Measurements from ENCODE around the gene ZNF853. TPM values are rescaled to one million over a fixed set of nuclear protein-coding genes. Genes with fewer than 3 reads are reported as not detected.
A peak's percentile ranks its signal among the peaks of the same experiment; 100 is the strongest.
"Not testable (repeated sequence)": the region's sequence is repeated elsewhere in the genome, so short reads cannot be mapped to it uniquely, and the experiment has no call there.

The ZNF853 gene
- total RNA-seq, 2 experiments from 2014 or later: 4.7 to 4.9 TPM

GRCh38 chr7:6585746-6586432, 29.5 kb upstream of the ZNF853 start:
- peaks cover 24% of the 10 kb centered on the region for H3K4me1 Mint-ChIP-seq
- DNase-seq; H3K27me3 Mint-ChIP-seq; POLR2A ChIA-PET; H3K27ac Mint-ChIP-seq; ATAC-seq (ENCODE audit: low read depth); H3K4me3 Mint-ChIP-seq; H3K9me3 Mint-ChIP-seq: not testable (repeated sequence)
- H3K36me3 Mint-ChIP-seq: peaks cover 38% of the 10 kb centered on the region

- ATAC-seq (ENCODE audit: low read depth): no peak
- no peak for DNase-seq
- peaks cover 31% of the 10 kb centered on the region for H3K36me3 Mint-ChIP-seq
- peak overlapping the region; percentile 25 for H3K4me3 Mint-ChIP-seq
- no peaks in the 10 kb centered on the region for H3K27me3 Mint-ChIP-seq
- POLR2A ChIA-PET: no interaction called here
- peaks cover 14% of the 10 kb centered on the region for H3K4me1 Mint-ChIP-seq
- no peak overlapping the region for H3K27ac Mint-ChIP-seq
- no peaks in the 10 kb centered on the region for H3K9me3 Mint-ChIP-seq
These were observed 26.8 kb upstream of the ZNF853 start for GRCh38 chr7:6588566-6588965.

GRCh38 chr7:6589151-6589828, 26.1 kb upstream of the ZNF853 start:
- ATAC-seq (ENCODE audit: low read depth) (no peak), DNase-seq (no peak)
- Mint-ChIP-seq H3K36me3 (peaks cover 29% of the 10 kb centered on the region), H3K27me3 (no peaks in the 10 kb centered on the region), H3K27ac (peak overlapping the region; percentile 82), H3K4me3 (peak overlapping the region; percentile 71), H3K4me1 (peaks cover 14% of the 10 kb centered on the region), H3K9me3 (no peaks in the 10 kb centered on the region)
- POLR2A ChIA-PET: interaction anchor here (1.0 to 1.8 kb wide), 7 partner anchors 8 to 49 kb away, joined by 3 to 8 read pairs (median 6); partner anchors contain the start of gene ZNF316

- peak within 1 kb of the TSS; percentile 94 for H3K27ac Mint-ChIP-seq
- POLR2A ChIA-PET: interaction anchor here (0.7 to 1.8 kb wide), 8 partner anchors 9 to 136 kb away, joined by 3 to 8 read pairs (median 4); partner anchors contain the start of gene ZNF316
- H3K27me3 Mint-ChIP-seq: no peaks in the 10 kb centered on the region
- H3K4me3 Mint-ChIP-seq: peak within 1 kb of the TSS; percentile 99
- H3K36me3 Mint-ChIP-seq: peaks cover 27% of the 10 kb centered on the region
- peak; percentile 90 for ATAC-seq (ENCODE audit: low read depth)
- H3K4me1 Mint-ChIP-seq: peaks cover 14% of the 10 kb centered on the region
- peak; percentile 95 for DNase-seq
- H3K9me3 Mint-ChIP-seq: no peaks in the 10 kb centered on the region
These were observed 25.4 kb upstream of the ZNF853 start, which contains the start of gene INTS15 for GRCh38 chr7:6589829-6590644. Gene INTS15, plus strand, starts transcription at chr7:6590021. Its CDS starts 263 bp downstream, at chr7:6590284.

- Mint-ChIP-seq H3K36me3 (peaks cover 26% of the 10 kb centered on the region), H3K27me3 (no peaks in the 10 kb centered on the region), H3K4me3 (peak overlapping the region; percentile 99), H3K27ac (peak overlapping the region; percentile 94), H3K4me1 (peaks cover 14% of the 10 kb centered on the region), H3K9me3 (no peaks in the 10 kb centered on the region)
- no peak for DNase-seq
- ATAC-seq (ENCODE audit: low read depth): no peak
- POLR2A ChIA-PET: interaction anchor here (0.6 to 1.8 kb wide), 8 partner anchors 10 to 165 kb away, joined by 3 to 8 read pairs (median 3); partner anchors contain the start of gene ZNF316
These were observed 24.7 kb upstream of the ZNF853 start for GRCh38 chr7:6590645-6591110.

GRCh38 chr7:6600093-6600492, 15.3 kb upstream of the ZNF853 start:
- no peaks in the 10 kb centered on the region for H3K9me3 Mint-ChIP-seq

GRCh38 chr7:6604458-6604857, 11.0 kb upstream of the ZNF853 start:
- Mint-ChIP-seq H3K36me3 (peaks cover 6% of the 10 kb centered on the region), H3K4me3 (no peak overlapping the region), H3K27ac (no peak overlapping the region), H3K9me3 (no peaks in the 10 kb centered on the region), H3K4me1 (peaks cover 2% of the 10 kb centered on the region), H3K27me3 (no peaks in the 10 kb centered on the region)
- DNase-seq (no peak), ATAC-seq (ENCODE audit: low read depth) (no peak)
- POLR2A ChIA-PET: no interaction called here

More at GRCh38 chr7:6600093-6600492, 15.3 kb upstream of the ZNF853 start:
- no peaks in the 10 kb centered on the region for H3K27me3 Mint-ChIP-seq
- DNase-seq: no peak
- POLR2A ChIA-PET: interaction anchor here (1.7 to 2.4 kb wide), 2 partner anchors 10 to 39 kb away, joined by 5 to 8 read pairs; partner anchors contain the start of gene INTS15
- peaks cover 2% of the 10 kb centered on the region for H3K4me1 Mint-ChIP-seq
- no peak for ATAC-seq (ENCODE audit: low read depth)
- peaks cover 21% of the 10 kb centered on the region for H3K36me3 Mint-ChIP-seq
- no peak overlapping the region for H3K4me3 Mint-ChIP-seq
- no peak overlapping the region for H3K27ac Mint-ChIP-seq

- ATAC-seq (ENCODE audit: low read depth): no peak
- H3K4me1 Mint-ChIP-seq: peaks cover 2% of the 10 kb centered on the region
- POLR2A ChIA-PET: no interaction called here
- no peaks in the 10 kb centered on the region for H3K27me3 Mint-ChIP-seq
- no peak for DNase-seq
- H3K27ac Mint-ChIP-seq: no peak overlapping the region
- no peak overlapping the region for H3K4me3 Mint-ChIP-seq
- peaks cover 4% of the 10 kb centered on the region for H3K36me3 Mint-ChIP-seq
- no peaks in the 10 kb centered on the region for H3K9me3 Mint-ChIP-seq
These were observed 8.4 kb upstream of the ZNF853 start for GRCh38 chr7:6606866-6607583.

GRCh38 chr7:6607651-6608051, 7.8 kb upstream of the ZNF853 start:
- DNase-seq (no peak), ATAC-seq (ENCODE audit: low read depth) (no peak)
- Mint-ChIP-seq H3K9me3 (no peaks in the 10 kb centered on the region), H3K4me1 (no peaks in the 10 kb centered on the region), H3K36me3 (peaks cover 3% of the 10 kb centered on the region), H3K4me3 (no peak overlapping the region), H3K27me3 (no peaks in the 10 kb centered on the region), H3K27ac (no peak overlapping the region)
- POLR2A ChIA-PET: interaction anchor here (0.6 kb wide), 1 partner anchor 170 kb away, joined by 4 read pairs; no protein-coding TSS in a partner anchor

GRCh38 chr7:6608081-6608480, 7.3 kb upstream of the ZNF853 start:
- Mint-ChIP-seq H3K27ac (no peak overlapping the region), H3K36me3 (peaks cover 3% of the 10 kb centered on the region), H3K27me3 (peaks cover 2% of the 10 kb centered on the region), H3K4me3 (no peak overlapping the region), H3K9me3 (no peaks in the 10 kb centered on the region), H3K4me1 (no peaks in the 10 kb centered on the region)
- POLR2A ChIA-PET: interaction anchor here (0.6 to 0.8 kb wide), 2 partner anchors 20 to 171 kb away, joined by 4 to 8 read pairs; no protein-coding TSS in a partner anchor
- no peak for DNase-seq
- ATAC-seq (ENCODE audit: low read depth): no peak

GRCh38 chr7:6608794-6609193, 6.6 kb upstream of the ZNF853 start:
- Mint-ChIP-seq H3K36me3 (no peaks in the 10 kb centered on the region), H3K4me1 (no peaks in the 10 kb centered on the region), H3K9me3 (no peaks in the 10 kb centered on the region), H3K4me3 (no peak overlapping the region), H3K27ac (no peak overlapping the region), H3K27me3 (peaks cover 7% of the 10 kb centered on the region)
- DNase-seq (no peak), ATAC-seq (ENCODE audit: low read depth) (no peak)
- POLR2A ChIA-PET: interaction anchor here (0.8 kb wide), 1 partner anchor 19 kb away, joined by 8 read pairs; no protein-coding TSS in a partner anchor

- H3K27me3 Mint-ChIP-seq: peaks cover 20% of the 10 kb centered on the region
- ATAC-seq (ENCODE audit: low read depth) (no peak), DNase-seq (no peak)
- H3K4me3 Mint-ChIP-seq: no peak overlapping the region
- H3K9me3 Mint-ChIP-seq: no peaks in the 10 kb centered on the region
- H3K36me3 Mint-ChIP-seq: no peaks in the 10 kb centered on the region
- POLR2A ChIA-PET: no interaction called here
- H3K4me1 Mint-ChIP-seq: peaks cover 7% of the 10 kb centered on the region
- H3K27ac Mint-ChIP-seq: no peak overlapping the region
These were observed 2.6 kb upstream of the ZNF853 start for GRCh38 chr7:6612819-6613218.
